Left lung (tissue), 8 donors: Measurements from ENCODE around the gene ENDOU. TPM values are rescaled to one million over a fixed set of nuclear protein-coding genes. Genes with fewer than 3 reads are reported as not detected.

ENCODE experiments used
- polyA plus RNA-seq, 6 donors: library from polyadenylated mRNA; unstranded; fragments of 120-200 nt; gene quantifications; one replicate each; pipeline ENCODE4 v1.2.1, GENCODE V29; 2013; ENCODE audit not compliant: insufficient read length in 6 of 6
- total RNA-seq, 2 donors: library from RNA; stranded (reverse); fragmentation: NEBNext Ultra II Directional; extraction: Animal tissue kit (Norgen Biotek cat#: 25700); gene quantifications; one replicate each; pipeline ENCODE4 v1.2.1, GENCODE V29; 2021
- donor health status: DM: no; HTN: yes; CAD: no.
- donor health status: DM: no; HTN: no; CAD: no.

ENDOU gene
- total and polyA plus RNA-seq, 8 donors, result 0.14 to 0.58 (median 0.30) TPM; not detected in 2

Other genes with a start within 250 kb of the ENDOU start
- 10 to 100 TPM; 18.5 to 20.7 TPM for gene RPAP3, start 19.5 kb downstream of the ENDOU start, total RNA-seq
- 10 to 100 TPM; 32.8 to 41.6 (median 35.8) TPM for gene RPAP3, start 19.5 kb downstream of the ENDOU start, polyA plus RNA-seq
- 10 to 100 TPM; 15.9 to 28.9 TPM for gene RAPGEF3, start 33.4 kb upstream of the ENDOU start, total RNA-seq
- 10 to 100 TPM; 10.8 to 21.0 (median 16.5) TPM for gene RAPGEF3, start 33.4 kb upstream of the ENDOU start, polyA plus RNA-seq
- 10 to 100 TPM; 35.4 to 38.6 TPM for gene SLC48A1, start 47.7 kb upstream of the ENDOU start, total RNA-seq
- gene SLC48A1, start 47.7 kb upstream of the ENDOU start, polyA plus RNA-seq, result 10 to 100 TPM; 14.9 to 19.7 (median 17.2) TPM
- 100 to 1,000 TPM; 102 to 115 TPM for gene HDAC7, start 94.4 kb upstream of the ENDOU start, total RNA-seq
- 100 to 1,000 TPM in 1 of 6 donors, 10 to 100 TPM in 5; 69.1 to 102 (median 79.0) TPM for gene HDAC7, start 94.4 kb upstream of the ENDOU start, polyA plus RNA-seq
- 10 to 100 TPM; 29.7 to 32.1 TPM for gene VDR, start 179.5 kb upstream of the ENDOU start, total RNA-seq
- 1 to 10 TPM; 1.1 to 2.2 (median 1.9) TPM for gene VDR, start 179.5 kb upstream of the ENDOU start, polyA plus RNA-seq
- 10 to 100 TPM; 43.1 to 66.8 TPM for gene TMEM106C, start 238.1 kb upstream of the ENDOU start, total RNA-seq
- 10 to 100 TPM; 76.4 to 99.3 (median 88.7) TPM for gene TMEM106C, start 238.1 kb upstream of the ENDOU start, polyA plus RNA-seq